Measurements from ENCODE around the gene ASB16. TPM values are rescaled to one million over a fixed set of nuclear protein-coding genes. Genes with fewer than 3 reads are reported as not detected.

The ASB16 gene
- total RNA-seq, 1 experiment from 2014 or later, result 0.19 TPM

GRCh38 chr17:44202756-44203155 is 32.3 kb downstream of the ASB16 start:
- CTCF ChIA-PET, result interaction anchor here (0.6 to 1.0 kb wide), 2 partner anchors 139 to 322 kb away, joined by 3 to 4 read pairs; no protein-coding TSS in a partner anchor
- DNase-seq, result no peak
- Mint-ChIP-seq H3K27me3 (ENCODE audit: unreplicated experiment) (no peaks in the 10 kb centered on the region), H3K36me3 (ENCODE audit: insufficient read depth, unreplicated experiment) (peaks cover 49% of the 10 kb centered on the region), H3K9me3 (ENCODE audit: low read depth, unreplicated experiment) (no peaks in the 10 kb centered on the region), H3K4me1 (ENCODE audit: low read depth, unreplicated experiment) (peaks cover 37% of the 10 kb centered on the region), H3K27ac (ENCODE audit: unreplicated experiment) (peak overlapping the region; percentile 2), H3K4me3 (ENCODE audit: low read depth, unreplicated experiment) (no peak overlapping the region)
- intact Hi-C loops (cut with micrococcal nuclease; ENCODE audit: unreplicated experiment), result loop anchor here (5.0 kb wide), 1 partner anchor 145 kb away; the partner anchor contains the start of gene GRN
- TF ChIP-seq CTCF (IDR thresholded peaks at IDR 0.05; ENCODE audit: unreplicated experiment), result no peak
- no TSS peak for BruUV-seq (replicated peaks)

GRCh38 chr17:44203731-44204440 is 33.4 kb downstream of the ASB16 start:
- intact Hi-C loops (cut with micrococcal nuclease; ENCODE audit: unreplicated experiment), result loop anchor here (5.0 kb wide), 1 partner anchor 143 kb away; the partner anchor contains the start of gene GRN
- peak overlapping the region; percentile 2 for H3K27ac Mint-ChIP-seq (ENCODE audit: unreplicated experiment)
- BruUV-seq (replicated peaks), result no TSS peak

GRCh38 chr17:44204441-44204882 is 34.0 kb downstream of the ASB16 start:
- H3K4me3 Mint-ChIP-seq (ENCODE audit: low read depth, unreplicated experiment), result no peak overlapping the region
- CTCF ChIA-PET, result interaction anchor here (1.2 to 1.5 kb wide), 2 partner anchors 13 to 17 kb away, joined by 3 to 8 read pairs; no protein-coding TSS in a partner anchor
- peaks cover 51% of the 10 kb centered on the region for H3K36me3 Mint-ChIP-seq (ENCODE audit: insufficient read depth, unreplicated experiment)
- H3K4me1 Mint-ChIP-seq (ENCODE audit: low read depth, unreplicated experiment), result peaks cover 39% of the 10 kb centered on the region
- intact Hi-C loops (cut with micrococcal nuclease; ENCODE audit: unreplicated experiment), result loop anchor here (5.0 kb wide), 1 partner anchor 143 kb away; the partner anchor contains the start of gene GRN
- TF ChIP-seq CTCF (IDR thresholded peaks at IDR 0.05; ENCODE audit: unreplicated experiment), result no peak
- DNase-seq, result no peak
- H3K9me3 Mint-ChIP-seq (ENCODE audit: low read depth, unreplicated experiment), result no peaks in the 10 kb centered on the region
- no peak overlapping the region for H3K27ac Mint-ChIP-seq (ENCODE audit: unreplicated experiment)
- BruUV-seq (replicated peaks), result no TSS peak
- H3K27me3 Mint-ChIP-seq (ENCODE audit: unreplicated experiment), result no peaks in the 10 kb centered on the region

More at GRCh38 chr17:44203731-44204440, 33.4 kb downstream of the ASB16 start:
- CTCF ChIA-PET, result interaction anchor here (0.5 to 1.5 kb wide), 7 partner anchors 12 to 789 kb away, joined by 3 to 8 read pairs (median 4); no protein-coding TSS in a partner anchor
- H3K4me3 Mint-ChIP-seq (ENCODE audit: low read depth, unreplicated experiment), result no peak overlapping the region
- no peaks in the 10 kb centered on the region for H3K9me3 Mint-ChIP-seq (ENCODE audit: low read depth, unreplicated experiment)
- TF ChIP-seq CTCF (IDR thresholded peaks at IDR 0.05; ENCODE audit: unreplicated experiment), result peak; percentile 85
- peak; percentile 58 for DNase-seq
- H3K36me3 Mint-ChIP-seq (ENCODE audit: insufficient read depth, unreplicated experiment), result peaks cover 49% of the 10 kb centered on the region
- H3K4me1 Mint-ChIP-seq (ENCODE audit: low read depth, unreplicated experiment), result peaks cover 39% of the 10 kb centered on the region
- no peaks in the 10 kb centered on the region for H3K27me3 Mint-ChIP-seq (ENCODE audit: unreplicated experiment)

- intact Hi-C loops (cut with micrococcal nuclease; ENCODE audit: unreplicated experiment), result no loop called here
- TF ChIP-seq CTCF (IDR thresholded peaks at IDR 0.05; ENCODE audit: unreplicated experiment), result peak; percentile 45
- no peak overlapping the region for H3K27ac Mint-ChIP-seq (ENCODE audit: unreplicated experiment)
- DNase-seq, result peak; percentile 38
- H3K36me3 Mint-ChIP-seq (ENCODE audit: insufficient read depth, unreplicated experiment), result peaks cover 46% of the 10 kb centered on the region
- H3K9me3 Mint-ChIP-seq (ENCODE audit: low read depth, unreplicated experiment), result no peaks in the 10 kb centered on the region
- no peak overlapping the region for H3K4me3 Mint-ChIP-seq (ENCODE audit: low read depth, unreplicated experiment)
- CTCF ChIA-PET, result interaction anchor here (1.1 to 1.4 kb wide), 2 partner anchors 14 to 140 kb away, joined by 4 to 8 read pairs; partner anchors contain the start of gene UBTF
- BruUV-seq (replicated peaks), result no TSS peak
- H3K27me3 Mint-ChIP-seq (ENCODE audit: unreplicated experiment), result no peaks in the 10 kb centered on the region
- peaks cover 34% of the 10 kb centered on the region for H3K4me1 Mint-ChIP-seq (ENCODE audit: low read depth, unreplicated experiment)
These were observed 35.7 kb downstream of the ASB16 start for GRCh38 chr17:44205962-44206824.

All from Calu3 (cell line).